ENCODE results near the gene LPAR2.
A peak's percentile ranks its signal among the peaks of the same experiment; 100 is the strongest.
"Not testable (repeated sequence)": the region's sequence is repeated elsewhere in the genome, so short reads cannot be mapped to it uniquely, and the experiment has no call there.

The LPAR2 gene

DNA sequence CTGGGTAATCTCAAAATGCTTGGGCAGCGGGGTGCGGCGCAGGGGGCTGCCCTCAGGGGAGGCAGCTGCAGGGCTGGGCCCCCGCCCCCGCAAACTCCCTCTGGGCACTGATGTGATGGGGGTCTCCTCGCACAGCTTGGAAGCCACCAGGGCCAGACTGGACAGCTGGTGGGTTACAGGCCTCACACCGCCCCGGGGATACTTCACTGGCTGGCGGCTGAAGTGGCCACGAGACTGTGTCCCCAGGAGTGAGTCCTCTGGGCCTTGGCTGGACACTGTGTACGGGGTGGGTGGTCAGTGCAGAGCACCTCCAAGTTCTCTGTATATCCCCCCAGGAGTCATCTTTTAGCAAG is 2.0 kb upstream of the LPAR2 start:
- no peak for DNase-seq

- DNase-seq = no peak
These were observed 598 bp upstream of the LPAR2 start for GRCh38 chr19:19628501-19629134.

- DNase-seq = no peak
These were observed 1.2 kb downstream of the LPAR2 start for GRCh38 chr19:19626516-19627472.

GRCh38 chr19:19624032-19624570 is 3.9 kb downstream of the LPAR2 start:
- DNase-seq = no peak

- DNase-seq = no peak
These were observed 4.6 kb downstream of the LPAR2 start for GRCh38 chr19:19623383-19623782.

GRCh38 chr19:19619849-19620210 is 8.2 kb downstream of the LPAR2 start:
- no peak for DNase-seq

DNA sequence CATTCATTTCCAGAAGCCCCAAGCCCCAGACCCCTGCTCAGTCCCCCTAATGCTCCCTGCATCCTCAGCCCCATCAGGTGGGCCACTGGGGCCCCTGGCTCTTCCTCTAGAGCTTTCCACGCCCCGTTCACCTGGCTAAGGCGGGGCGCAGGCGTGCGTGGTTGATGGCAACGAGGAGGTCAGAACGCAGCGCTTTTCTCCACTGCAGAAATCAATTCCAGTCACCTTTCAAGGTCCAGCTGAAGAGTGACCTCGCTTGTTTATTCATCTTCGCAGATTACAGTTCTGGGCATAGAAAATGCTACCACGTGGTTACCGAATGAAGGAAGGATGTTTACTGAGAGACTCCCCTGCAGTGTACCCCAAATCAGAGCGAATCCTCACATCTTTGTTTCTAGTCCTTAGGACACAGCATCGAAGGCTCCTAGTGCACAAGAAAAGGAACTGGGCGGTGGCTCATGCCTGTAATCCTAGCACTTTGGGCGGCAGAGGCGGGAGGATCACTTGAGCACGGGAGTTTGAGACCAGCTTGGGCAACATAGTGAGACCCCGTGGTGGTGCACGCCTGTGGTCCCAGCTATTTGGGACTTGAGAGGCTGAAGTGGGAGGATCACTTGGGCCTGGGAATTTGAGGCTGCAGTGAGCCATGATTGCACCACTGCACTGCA is 8.7 kb downstream of the LPAR2 start:
- DNase-seq = no peak

DNA sequence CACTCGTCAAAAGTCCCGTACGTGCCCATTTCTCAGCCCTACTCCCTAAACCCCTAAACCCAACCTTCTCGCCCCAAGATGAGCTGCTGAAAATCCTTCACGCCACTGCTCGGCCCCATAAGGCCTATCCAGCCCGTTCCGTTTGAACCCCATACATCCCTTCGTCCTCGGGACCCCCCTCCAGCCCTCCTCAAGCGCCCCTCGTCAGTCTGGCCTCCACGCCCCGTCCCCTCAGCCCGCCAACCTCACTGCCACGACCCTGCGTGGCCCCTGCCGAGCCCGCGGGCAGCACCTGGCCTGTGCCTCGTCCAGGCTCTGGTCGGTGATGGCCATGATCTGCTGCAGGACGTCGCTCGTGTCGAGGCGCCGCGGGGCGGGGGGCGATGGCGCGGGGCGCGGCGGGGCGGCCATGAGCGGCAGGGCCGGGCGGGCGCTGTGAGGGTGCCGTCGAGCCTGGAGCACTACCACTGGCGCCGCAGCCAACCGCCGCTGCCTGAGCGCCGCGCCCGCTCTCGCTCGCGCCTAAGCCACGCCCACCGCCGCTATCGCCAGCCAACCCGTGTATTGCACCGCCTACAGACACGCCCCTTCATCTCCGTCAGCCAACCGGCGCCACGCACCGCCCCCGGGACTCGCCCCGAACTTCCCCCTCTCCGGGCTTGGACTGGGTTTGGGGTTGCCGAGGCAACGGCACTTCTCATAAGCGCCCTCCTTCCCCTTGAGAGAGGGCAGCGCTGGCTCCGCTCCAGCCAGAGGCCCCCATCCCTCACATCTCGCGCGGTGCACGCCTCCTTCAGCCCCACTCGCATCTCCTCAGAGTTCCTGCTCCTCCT is 9.6 kb downstream of the LPAR2 start, which contains the start of gene PBX4:
PBX4 (minus strand) TSS at position 469 of the 833 bp plus-strand sequence; CDS start at position 411, 58 bp downstream.
- peak; percentile 86 for DNase-seq

DNA sequence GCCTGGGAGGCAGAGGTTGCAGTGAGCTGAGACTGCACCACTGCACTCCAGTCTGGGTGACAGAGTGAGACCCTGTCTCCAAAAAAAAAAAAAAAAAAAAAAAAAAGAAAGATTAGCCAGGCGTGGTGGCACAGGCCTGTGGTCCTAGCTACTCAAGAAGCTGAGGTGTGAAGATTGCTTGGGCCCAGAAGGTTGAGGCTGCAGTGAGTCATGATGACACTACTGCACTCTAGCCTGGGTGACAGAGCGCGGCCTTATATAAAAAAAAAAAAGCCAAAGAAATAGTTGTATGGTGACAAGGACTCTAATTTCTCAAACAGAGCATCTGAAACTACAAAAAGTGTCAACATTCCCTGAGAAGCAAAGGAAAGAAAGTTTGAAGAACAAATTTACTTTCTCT is 12.9 kb downstream of the LPAR2 start:
- DNase-seq = no peak

GRCh38 chr19:19613506-19613905 is 14.5 kb downstream of the LPAR2 start:
- DNase-seq = no peak

GRCh38 chr19:19610376-19611202 is 17.4 kb downstream of the LPAR2 start:
- DNase-seq = no peak

DNA sequence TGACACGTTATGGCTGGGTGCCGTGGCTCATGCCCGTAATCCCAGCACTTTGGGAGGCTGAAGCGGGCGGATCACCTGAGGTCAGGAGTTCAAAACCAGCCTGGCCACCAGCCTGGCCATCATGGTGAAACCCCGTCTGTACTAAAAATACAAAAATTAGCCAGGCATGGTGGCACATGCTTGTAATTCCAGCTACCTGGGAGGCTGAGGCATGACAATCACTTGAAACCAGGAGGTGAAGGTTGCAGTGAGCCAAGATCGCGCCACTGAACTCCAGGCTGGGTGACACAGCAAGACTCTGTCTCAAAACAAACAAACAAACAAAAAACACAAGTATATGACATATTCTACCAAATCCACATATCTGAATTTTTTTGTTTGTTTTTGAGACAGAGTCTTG is 21.3 kb downstream of the LPAR2 start:
- not testable (repeated sequence) for DNase-seq

GRCh38 chr19:19606021-19606420 is 22.0 kb downstream of the LPAR2 start:
- DNase-seq = peak; percentile 29

- no peak for DNase-seq
These were observed 25.2 kb downstream of the LPAR2 start for GRCh38 chr19:19602713-19603324.

- no peak for DNase-seq
These were observed 25.8 kb downstream of the LPAR2 start for GRCh38 chr19:19602136-19602712.

GRCh38 chr19:19600793-19601330 is 27.2 kb downstream of the LPAR2 start:
- DNase-seq = no peak

DNA sequence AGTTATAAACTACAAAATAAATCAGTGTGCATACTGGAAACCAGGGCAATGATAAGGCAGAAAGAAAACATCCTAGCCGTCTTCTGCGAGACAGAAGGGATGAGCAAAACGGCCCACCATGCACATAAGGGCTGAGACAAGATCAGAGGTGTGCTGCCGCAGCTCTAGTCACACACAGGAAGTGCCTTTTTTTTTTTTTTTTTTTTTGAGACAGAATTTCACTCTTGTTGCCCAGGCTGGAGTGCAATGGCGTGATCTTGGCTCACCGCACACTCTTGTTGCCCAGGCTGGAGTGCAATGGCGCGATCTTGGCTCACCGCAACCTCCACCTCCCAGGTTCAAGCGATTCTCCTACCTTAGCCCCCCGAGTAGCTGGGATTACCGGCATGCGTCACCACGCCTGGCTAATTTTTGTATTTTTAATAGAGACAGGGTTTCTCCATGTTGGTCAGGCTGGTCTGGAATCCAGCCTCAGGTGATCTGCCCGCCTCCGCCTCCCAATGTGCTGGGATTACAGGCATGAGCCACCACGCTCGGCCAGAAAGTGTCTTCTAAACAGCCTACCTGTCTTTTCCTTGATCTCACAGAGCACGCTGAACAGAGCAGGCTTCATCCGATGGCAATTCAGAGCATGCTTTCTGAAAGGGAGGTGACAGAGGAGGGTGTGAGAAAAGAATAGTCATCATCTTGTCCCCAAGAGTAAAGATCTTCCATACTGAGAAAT is 29.1 kb downstream of the LPAR2 start:
- not testable (repeated sequence) for DNase-seq

DNA sequence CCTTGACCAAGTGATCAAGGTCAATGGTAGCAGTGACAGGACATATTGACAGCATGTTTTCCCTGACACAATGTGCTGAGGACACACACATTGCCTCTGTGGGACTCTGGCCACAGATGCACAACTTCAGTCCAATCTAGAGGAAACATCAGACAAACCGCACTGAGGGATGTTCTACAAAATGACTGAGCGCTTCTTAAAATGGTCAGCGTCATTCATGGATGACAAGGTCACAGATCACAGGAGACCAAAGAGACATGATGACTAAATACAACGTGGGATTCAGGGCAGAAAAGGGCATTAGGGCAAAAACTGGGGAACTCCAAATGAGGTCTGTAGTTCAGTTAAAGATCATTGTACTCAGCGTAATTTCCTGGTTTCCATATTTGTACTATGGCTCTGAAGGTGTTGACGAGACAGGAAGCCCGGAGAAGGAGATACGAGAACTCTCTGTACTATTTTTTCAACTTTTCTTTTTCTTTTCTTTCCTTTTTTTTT is 30.2 kb downstream of the LPAR2 start:
- peak; percentile 22 for DNase-seq

DNA sequence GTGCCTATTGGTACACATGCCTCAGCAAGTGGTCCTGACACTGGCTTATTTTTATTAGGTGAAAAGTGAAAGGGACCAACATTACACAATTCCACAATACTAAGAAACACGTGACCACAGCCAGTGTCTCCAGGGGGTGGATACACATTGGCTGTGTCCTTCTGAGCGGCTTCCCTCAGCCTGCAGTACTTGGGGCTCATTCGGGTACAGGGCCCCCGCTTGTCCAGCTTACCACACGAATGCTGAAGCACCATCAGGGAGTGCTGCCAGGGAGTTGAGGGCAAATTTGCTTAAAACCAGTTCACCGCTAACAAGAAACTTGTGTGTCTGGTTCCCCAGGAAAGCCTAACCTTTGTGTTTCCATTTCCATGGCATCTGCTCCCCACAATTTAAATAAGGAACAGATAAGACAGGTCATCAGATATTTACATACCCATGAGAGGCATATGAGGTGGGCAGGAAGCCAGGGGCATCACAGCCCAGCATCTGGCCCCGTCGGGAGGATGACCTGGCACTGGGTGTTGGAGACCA is 32.8 kb downstream of the LPAR2 start:
- DNase-seq = no peak
